SU-DHL-6 (cell line): Measurements from ENCODE around the gene L3HYPDH.
A peak's percentile ranks its signal among the peaks of the same experiment; 100 is the strongest.

Experiments used
- H2AFZ ChIP-seq: fragments of 200-600 bp; sonication (generic); 2 replicates; pipeline ENCODE4 v1.6.1; 2014; ENCODE audit warnings: low read depth, mild to moderate bottlenecking, moderate library complexity, mixed read lengths, antibody characterized with exemption, low read length; ENCODE audit not compliant: severe bottlenecking
- H3F3A ChIP-seq: fragments of 200-600 bp; shearing (Covaris generic); 2 replicates; pipeline ENCODE4 v1.6.0; 2016; ENCODE audit warnings: antibody characterized with exemption, mild to moderate bottlenecking; ENCODE audit not compliant: insufficient read depth
- H3K27ac ChIP-seq: fragments of 200-600 bp; sonication (generic); 2 replicates; pipeline ENCODE4 v1.5.1; 2016; ENCODE audit warnings: low read depth, mild to moderate bottlenecking, low read length, moderate library complexity, mixed read lengths
- H3K27me3 ChIP-seq: fragments of 200-600 bp; sonication (generic), shearing (Covaris generic); 2 replicates; pipeline ENCODE4 v1.6.0; 2014; ENCODE audit warnings: mild to moderate bottlenecking, low read length
- H3K36me3 ChIP-seq: fragments of 200-600 bp; sonication (generic); 2 replicates; pipeline ENCODE4 v1.6.1; 2014; ENCODE audit warnings: mild to moderate bottlenecking, low read length, mixed read lengths
- H3K4me2 ChIP-seq: fragments of 300-600, 200-600 bp; shearing (Covaris generic), sonication (generic); 2 replicates; pipeline ENCODE4 v1.6.0; 2014; ENCODE audit warnings: low read length, low read depth, mild to moderate bottlenecking; ENCODE audit not compliant: poor library complexity, severe bottlenecking
- H3K4me3 ChIP-seq: fragments of 200-600 bp; sonication (generic); 2 replicates; pipeline ENCODE4 v1.5.1; 2014; ENCODE audit warnings: antibody characterized with exemption, low read length, mild to moderate bottlenecking, mixed read lengths; ENCODE audit not compliant: insufficient read depth, poor library complexity, severe bottlenecking
- H3K79me2 ChIP-seq: fragments of 200-600 bp; sonication (generic); 2 replicates; pipeline ENCODE4 v1.6.1; 2014; ENCODE audit warnings: mild to moderate bottlenecking, low read length, moderate library complexity; ENCODE audit not compliant: insufficient read depth
- H3K9ac ChIP-seq: fragments of 200-600 bp; sonication (generic); 2 replicates; pipeline ENCODE4 v1.7.0; 2014; ENCODE audit warnings: mild to moderate bottlenecking, low read length
- H3K9me2 ChIP-seq: fragments of 200-600 bp; sonication (generic); replicated peaks from 2 replicates; pipeline ENCODE4 v1.6.1; 2014; ENCODE audit warnings: low read length; ENCODE audit not compliant: insufficient read depth
- H3K9me3 ChIP-seq: fragments of 200-600 bp; sonication (generic); 2 replicates; pipeline ENCODE4 v1.6.1; 2014; ENCODE audit warnings: low read length, mixed read lengths; ENCODE audit not compliant: insufficient read depth
- H4K20me1 ChIP-seq: fragments of 200-600 bp; sonication (generic); 2 replicates; pipeline ENCODE4 v1.6.1; 2014; ENCODE audit warnings: low read depth, mild to moderate bottlenecking, antibody characterized with exemption, low read length, moderate library complexity, mixed read lengths
- CTCF ChIP-seq: fragments of 200-600 bp; sonication (generic); IDR thresholded peaks from one replicate; pipeline ENCODE4 v1.5.1; 2017; ENCODE audit warnings: antibody characterized with exemption, mild to moderate bottlenecking, low read length, moderate library complexity; ENCODE audit not compliant: insufficient read depth, poor library complexity, severe bottlenecking
- EZH2phosphoT487 ChIP-seq: fragments of 200-600 bp; sonication (generic), shearing (Covaris generic); conservative IDR thresholded peaks from 2 replicates; pipeline ENCODE4 v1.6.1; 2018; ENCODE audit warnings: mild to moderate bottlenecking, antibody characterized with exemption, low read length, moderate library complexity, mixed read lengths

Gene L3HYPDH

GRCh38 chr14:59464486-59465315 lies 19.5 kb downstream of the L3HYPDH start:
- Histone ChIP-seq H3K27ac (no peak overlapping the region), H3K9ac (peak overlapping the region; percentile 58), H3F3A (peaks cover 19% of the 10 kb centered on the region), H3K27me3 (no peaks in the 10 kb centered on the region), H3K79me2 (no peaks in the 10 kb centered on the region), H2AFZ (peak overlapping the region; percentile 84), H3K4me2 (peak overlapping the region; percentile 72), H3K9me2 (no peaks in the 10 kb centered on the region), H3K4me3 (peak overlapping the region; percentile 47), H3K36me3 (no peaks in the 10 kb centered on the region; the same call in 1 of the 2 replicates), H3K9me3 (no peaks in the 10 kb centered on the region), H4K20me1 (no peaks in the 10 kb centered on the region)
- TF ChIP-seq EZH2phosphoT487 = no peak
- no peak for TF ChIP-seq CTCF

DNA sequence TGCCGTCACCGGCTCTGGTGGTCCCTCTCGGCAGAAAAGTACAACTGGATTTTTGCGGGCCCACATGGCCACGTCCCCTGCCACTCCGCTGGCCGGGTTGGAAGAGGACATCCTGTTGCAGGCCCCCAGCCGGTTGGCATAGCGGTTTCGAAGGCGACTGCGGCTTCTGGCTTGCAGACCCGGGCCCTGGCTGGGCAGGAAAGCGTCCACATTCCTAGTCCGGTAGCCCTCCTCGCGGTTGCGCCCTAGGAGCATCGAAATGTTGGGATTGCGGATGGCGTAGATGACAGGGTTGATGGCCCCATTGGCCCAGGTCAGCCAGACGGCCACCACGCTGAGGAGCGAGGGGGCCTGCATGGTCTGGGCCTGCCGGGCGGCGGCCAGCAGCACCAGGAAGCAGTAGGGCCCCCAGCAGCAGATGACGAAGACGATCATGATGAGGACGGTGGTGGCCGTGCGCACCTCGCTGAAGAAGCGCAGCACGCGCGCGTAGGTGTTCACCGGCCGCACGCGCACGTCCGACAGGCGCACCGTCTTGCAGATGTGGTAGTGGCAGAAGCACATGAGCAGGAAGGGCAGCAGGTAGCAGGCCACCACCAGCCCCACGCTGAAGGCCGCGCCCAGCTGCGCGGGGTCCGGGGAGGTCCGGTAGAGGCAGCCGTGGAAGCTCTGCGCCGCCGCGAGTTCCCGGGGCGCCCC lies 20.3 kb downstream of the L3HYPDH start:
- H3K27ac ChIP-seq = no peak overlapping the region

DNA sequence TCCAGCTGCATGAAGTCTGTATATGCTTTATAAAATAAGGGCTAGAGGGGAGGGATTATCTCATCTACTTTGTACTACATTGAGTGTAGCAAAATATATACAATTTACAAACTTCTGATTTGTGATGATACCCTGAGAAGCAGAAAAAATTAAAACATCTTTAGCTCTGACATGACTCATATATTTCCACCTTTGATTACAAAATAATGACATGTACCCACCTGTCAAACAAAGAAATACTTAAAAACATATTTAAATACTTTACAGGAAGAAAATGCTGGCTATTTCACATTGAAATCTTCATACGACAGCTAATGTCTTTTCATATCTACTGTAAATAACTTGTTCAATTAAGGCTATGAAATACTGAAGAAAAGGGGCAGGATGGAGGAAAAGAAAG lies 22.3 kb downstream of the L3HYPDH start:
- no peaks in the 10 kb centered on the region for H4K20me1 ChIP-seq
- H2AFZ ChIP-seq = no peak overlapping the region
- H3K27ac ChIP-seq = no peak overlapping the region
- peaks cover 16% of the 10 kb centered on the region for H3F3A ChIP-seq
- H3K36me3 ChIP-seq = peaks cover 5% of the 10 kb centered on the region; the same call in 1 of the 2 replicates
- no peaks in the 10 kb centered on the region for H3K9me2 ChIP-seq
- no peak overlapping the region for H3K9ac ChIP-seq
- H3K9me3 ChIP-seq = no peaks in the 10 kb centered on the region
- TF ChIP-seq EZH2phosphoT487 = no peak
- TF ChIP-seq CTCF = no peak
- H3K4me3 ChIP-seq = no peak overlapping the region
- no peaks in the 10 kb centered on the region for H3K79me2 ChIP-seq
- H3K4me2 ChIP-seq = no peak overlapping the region
- H3K27me3 ChIP-seq = no peaks in the 10 kb centered on the region

More for the DNA sequence above, 20.3 kb downstream of the L3HYPDH start:
- peak overlapping the region; percentile 58 for H3K9ac ChIP-seq
- no peaks in the 10 kb centered on the region for H3K9me2 ChIP-seq
- peak overlapping the region; percentile 84 for H2AFZ ChIP-seq
- H3F3A ChIP-seq = peaks cover 19% of the 10 kb centered on the region
- H3K79me2 ChIP-seq = no peaks in the 10 kb centered on the region
- H3K27me3 ChIP-seq = no peaks in the 10 kb centered on the region
- H3K4me3 ChIP-seq = peak overlapping the region; percentile 47
- TF ChIP-seq CTCF = no peak
- no peaks in the 10 kb centered on the region; the same call in 1 of the 2 replicates for H3K36me3 ChIP-seq
- H3K4me2 ChIP-seq = peak overlapping the region; percentile 72
- no peaks in the 10 kb centered on the region for H4K20me1 ChIP-seq
- H3K9me3 ChIP-seq = no peaks in the 10 kb centered on the region
